Measurements from ENCODE around the gene IGF1R. TPM values are rescaled to one million over a fixed set of nuclear protein-coding genes. Genes with fewer than 3 reads are reported as not detected.

IGF1R gene
- total RNA-seq, 1 experiment from 2014 or later: 16.3 TPM

- POLR2A ChIA-PET: no interaction called here
- Histone ChIP-seq H3K9ac (ENCODE audit: low read length) (no peak overlapping the region), H3K27me3 (ENCODE audit: insufficient read depth, low read length) (no peaks in the 10 kb centered on the region), H3K79me2 (ENCODE audit: insufficient read depth, low read length) (no peaks in the 10 kb centered on the region), H3K27ac (ENCODE audit: low read depth, low read length) (no peak overlapping the region), H3K9me3 (ENCODE audit: control insufficient read depth in 1 of 2, insufficient read depth in 1 of 2, low read depth in 1 of 2, low read length in 2 of 2) (no peaks in the 10 kb centered on the region), H3K4me1 (ENCODE audit: control insufficient read depth in 1 of 2, insufficient read depth in 2 of 2, low read length in 2 of 2) (no peaks in the 10 kb centered on the region), H3K9me2 (ENCODE audit: insufficient read depth) (no peaks in the 10 kb centered on the region), H3K4me3 (replicated peaks in 1 of 2; ENCODE audit: low read depth in 1 of 2, low read length in 2 of 2) (no peak overlapping the region), H3K4me2 (ENCODE audit: low read length) (no peak overlapping the region), H3K36me3 (ENCODE audit: control insufficient read depth in 1 of 2, insufficient read depth in 2 of 2, low read length in 2 of 2) (no peaks in the 10 kb centered on the region), H2AFZ (ENCODE audit: low read depth, low read length, poor library complexity, severe bottlenecking) (no peak overlapping the region), H4K20me1 (ENCODE audit: insufficient read depth) (no peaks in the 10 kb centered on the region)
- no TSS peak for BruUV-seq (replicated peaks)
- RAD21 ChIA-PET (ENCODE audit: low non-redundant PET in 1 of 2, low total read pairs in 2 of 2, uncharacterized antibody in 2 of 2, unreplicated experiment in 2 of 2): no interaction called here
- TF ChIP-seq ZBTB33 (IDR thresholded peaks at IDR 0.05; ENCODE audit: extremely low read depth, insufficient replicate concordance, low read length) (no peak), ELF1 (IDR thresholded peaks at IDR 0.05; ENCODE audit: borderline replicate concordance, low read depth) (no peak), ZNF274 (IDR thresholded peaks at IDR 0.05; ENCODE audit: low read depth, low read length) (no peak), ZFX (IDR thresholded peaks at IDR 0.05) (no peak), SRF (IDR thresholded peaks at IDR 0.05; ENCODE audit: low read depth) (no peak), POLR2A (IDR thresholded peaks at IDR 0.05; ENCODE audit: borderline replicate concordance, extremely low read depth, insufficient read depth, insufficient read length) (no peak), EGR1 (IDR thresholded peaks at IDR 0.05; ENCODE audit: low read depth) (no peak), YY1 (IDR thresholded peaks at IDR 0.05; ENCODE audit: extremely low read depth, insufficient replicate concordance, low read depth, low read length) (no peak), REST (IDR thresholded peaks at IDR 0.05; ENCODE audit: low read depth) (no peak), ATF3 (IDR thresholded peaks at IDR 0.05) (no peak), SP1 (IDR thresholded peaks at IDR 0.05; ENCODE audit: low read depth) (no peak), MAX (IDR thresholded peaks at IDR 0.05) (no peak), FOSL1 (IDR thresholded peaks at IDR 0.05; ENCODE audit: low read depth) (no peak), CEBPB (IDR thresholded peaks at IDR 0.05; ENCODE audit: low read depth) (no peak)
- ATAC-seq (no peak), DNase-seq (ENCODE audit: low read depth, low spot score) (no peak)
- intact Hi-C loops (cut with micrococcal nuclease): no loop called here
- CTCF ChIA-PET: no interaction called here
These were observed 309.3 kb downstream of the IGF1R start for GRCh38 chr15:98957655-98958054.
